HEK293 (cell line): ENCODE measurements around the gene SLMAP.

Experiments used
- GLIS2 ChIP-seq: fragments of 450-650 bp; formaldehyde crosslinking; IDR thresholded peaks from 2 replicates; pipeline ENCODE4 v1.5.1; 2016; ENCODE audit warnings: missing biosample characterization, missing genetic modification characterization
- TF ChIP-seq, protein P1 (sequence below): fragments of 450-650 bp; formaldehyde crosslinking; IDR thresholded peaks from 2 replicates; pipeline ENCODE4 v1.5.1; 2016; ENCODE audit warnings: missing biosample characterization, missing genetic modification characterization

DNA sequence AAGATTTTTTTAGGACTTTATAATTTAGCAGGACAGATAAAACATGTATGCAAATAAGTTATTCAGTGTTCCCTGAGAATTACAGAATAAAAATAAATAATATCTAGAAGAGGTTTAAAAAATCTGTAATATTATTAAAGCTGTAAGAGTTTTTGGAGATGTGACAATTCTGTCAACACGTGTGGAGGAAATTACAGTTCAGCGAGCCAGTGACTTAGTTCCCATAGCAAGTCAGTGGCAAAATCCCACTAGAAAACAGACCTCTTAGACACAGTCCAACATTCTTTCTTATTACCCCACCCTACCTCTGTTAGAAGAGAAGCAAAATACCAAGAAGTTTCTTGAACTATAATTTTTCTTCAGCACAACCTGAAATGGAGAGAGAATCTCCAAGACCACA lies 47.1 kb upstream of the SLMAP start:
- TF ChIP-seq GLIS2 = no peak
- TF ChIP-seq, protein P1, sequence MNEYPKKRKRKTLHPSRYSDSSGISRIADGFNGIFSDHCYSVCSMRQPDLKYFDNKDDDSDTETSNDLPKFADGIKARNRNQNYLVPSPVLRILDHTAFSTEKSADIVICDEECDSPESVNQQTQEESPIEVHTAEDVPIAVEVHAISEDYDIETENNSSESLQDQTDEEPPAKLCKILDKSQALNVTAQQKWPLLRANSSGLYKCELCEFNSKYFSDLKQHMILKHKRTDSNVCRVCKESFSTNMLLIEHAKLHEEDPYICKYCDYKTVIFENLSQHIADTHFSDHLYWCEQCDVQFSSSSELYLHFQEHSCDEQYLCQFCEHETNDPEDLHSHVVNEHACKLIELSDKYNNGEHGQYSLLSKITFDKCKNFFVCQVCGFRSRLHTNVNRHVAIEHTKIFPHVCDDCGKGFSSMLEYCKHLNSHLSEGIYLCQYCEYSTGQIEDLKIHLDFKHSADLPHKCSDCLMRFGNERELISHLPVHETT (tag by site-specific recombination) = no peak
